CD4-positive, alpha-beta T cell treated with Interleukin-21 for 1 hour (primary cell): ENCODE data around the gene RNF220.

Source experiments
- DNase-seq: peaks from one replicate; pipeline ENCODE4 v3.0.0-alpha.2; 2020

Gene RNF220

GRCh38 chr1:44524655-44525500 lies 119.8 kb downstream of the RNF220 start:
- DNase-seq, result no peak

- DNase-seq, result no peak
These were observed 121.4 kb downstream of the RNF220 start for GRCh38 chr1:44526295-44527073.

GRCh38 chr1:44531785-44532566 lies 126.9 kb downstream of the RNF220 start:
- no peak for DNase-seq

- no peak for DNase-seq
These were observed 127.5 kb downstream of the RNF220 start for GRCh38 chr1:44532567-44532944.

- no peak for DNase-seq
These were observed 129.7 kb downstream of the RNF220 start for GRCh38 chr1:44534771-44535170.

GRCh38 chr1:44536357-44537209 lies 131.5 kb downstream of the RNF220 start:
- DNase-seq, result no peak

GRCh38 chr1:44537538-44537937 lies 132.5 kb downstream of the RNF220 start:
- no peak for DNase-seq

GRCh38 chr1:44537956-44538355 lies 132.9 kb downstream of the RNF220 start:
- no peak for DNase-seq

GRCh38 chr1:44539991-44540730 lies 135.1 kb downstream of the RNF220 start:
- DNase-seq, result no peak

- DNase-seq, result no peak
These were observed 137.5 kb downstream of the RNF220 start for GRCh38 chr1:44542420-44543063.

- DNase-seq, result no peak
These were observed 138.1 kb downstream of the RNF220 start for GRCh38 chr1:44543064-44543744.

- no peak for DNase-seq
These were observed 138.7 kb downstream of the RNF220 start for GRCh38 chr1:44543786-44544185.

- no peak for DNase-seq
These were observed 139.9 kb downstream of the RNF220 start for GRCh38 chr1:44544960-44545359.

- DNase-seq, result no peak
These were observed 140.9 kb downstream of the RNF220 start for GRCh38 chr1:44545961-44546360.

GRCh38 chr1:44546403-44547053 lies 141.5 kb downstream of the RNF220 start:
- no peak for DNase-seq

- DNase-seq, result no peak
These were observed 142.3 kb downstream of the RNF220 start for GRCh38 chr1:44547361-44547760.

GRCh38 chr1:44547837-44548236 lies 142.8 kb downstream of the RNF220 start:
- DNase-seq, result no peak

- no peak for DNase-seq
These were observed 144.5 kb downstream of the RNF220 start for GRCh38 chr1:44549510-44549909.

- DNase-seq, result no peak
These were observed 148.2 kb downstream of the RNF220 start for GRCh38 chr1:44553127-44553758.
